Mesendoderm (in vitro differentiated cells): ENCODE measurements around the gene NOX5.

Experiments
- DNase-seq: peaks from one replicate; pipeline ENCODE4 v3.0.0; 2013
- H2AK5ac ChIP-seq: 2 replicates; pipeline ENCODE4 v1.6.1; 2013; ENCODE audit warnings: low read length, inconsistent platforms
- H2BK120ac ChIP-seq: 2 replicates; pipeline ENCODE4 v1.6.1; 2013; ENCODE audit warnings: low read depth, mild to moderate bottlenecking, low read length, moderate library complexity, mixed read lengths
- H2BK15ac ChIP-seq: replicated peaks from 2 replicates; pipeline ENCODE4 v1.6.1; 2013; ENCODE audit warnings: low read depth, mild to moderate bottlenecking, moderate library complexity
- H2BK5ac ChIP-seq: 2 replicates; pipeline ENCODE4 v1.6.1; 2013; ENCODE audit warnings: low read length, inconsistent platforms
- H3K18ac ChIP-seq: 2 replicates; pipeline ENCODE4 v1.6.1; 2013; ENCODE audit warnings: mild to moderate bottlenecking, low read length, mixed read lengths
- H3K23ac ChIP-seq: one replicate; pipeline ENCODE4 v1.6.1; 2013; ENCODE audit warnings: low read length
- H3K27ac ChIP-seq: 2 replicates; pipeline ENCODE4 v1.5.1; 2013; ENCODE audit warnings: low read depth, mild to moderate bottlenecking, inconsistent platforms, low read length, moderate library complexity
- H3K27me3 ChIP-seq: 2 replicates; pipeline ENCODE4 v1.6.1; 2013; ENCODE audit warnings: low read length, control low read depth, mild to moderate bottlenecking, inconsistent platforms; ENCODE audit not compliant: insufficient read depth, poor library complexity
- H3K36me3 ChIP-seq: 2 replicates; pipeline ENCODE4 v1.6.1; 2013; ENCODE audit warnings: low read length, inconsistent platforms; ENCODE audit not compliant: control insufficient read depth, insufficient read depth
- H3K4ac ChIP-seq: one replicate; pipeline ENCODE4 v1.6.1; 2013; ENCODE audit warnings: low read depth, mild to moderate bottlenecking, low read length, moderate library complexity
- H3K4me1 ChIP-seq: 2 replicates; pipeline ENCODE4 v1.6.1; 2013; ENCODE audit warnings: low read depth, low read length, inconsistent platforms; ENCODE audit not compliant: control insufficient read depth
- H3K4me2 ChIP-seq: 2 replicates; pipeline ENCODE4 v1.6.1; 2013; ENCODE audit warnings: low read length
- H3K4me3 ChIP-seq: 2 replicates; pipeline ENCODE4 v1.5.1; 2013; ENCODE audit warnings: mild to moderate bottlenecking, low read length
- H3K56ac ChIP-seq: one replicate; pipeline ENCODE4 v1.6.1; 2013; ENCODE audit warnings: low read length
- H3K79me1 ChIP-seq: 2 replicates; pipeline ENCODE4 v1.6.1; 2013; ENCODE audit warnings: low read length, inconsistent platforms
- H3K79me2 ChIP-seq: 2 replicates; pipeline ENCODE4 v1.6.1; 2013; ENCODE audit warnings: mild to moderate bottlenecking, low read length; ENCODE audit not compliant: control insufficient read depth, insufficient read depth
- H3K9ac ChIP-seq: 2 replicates; pipeline ENCODE4 v1.6.1; 2013; ENCODE audit warnings: low read length, inconsistent platforms
- H4K5ac ChIP-seq: one replicate; pipeline ENCODE4 v1.6.1; 2013; ENCODE audit warnings: low read length
- H4K8ac ChIP-seq: one replicate; pipeline ENCODE4 v1.6.1; 2013; ENCODE audit warnings: low read depth, mild to moderate bottlenecking, control low read depth, low read length, moderate library complexity
- WGBS: extraction: QIAGEN DNeasy Blood & Tissue Kit; methylation state at CpG from one replicate; pipeline ENCODE4 v1.1.7; 2013; ENCODE audit warnings: low lambda C conversion rate, missing lambda C conversion rate; ENCODE audit not compliant: insufficient coverage; ENCODE audit errors: extremely low coverage; 5-methylcytosine and 5-hydroxymethylcytosine counted together

Gene NOX5

DNA sequence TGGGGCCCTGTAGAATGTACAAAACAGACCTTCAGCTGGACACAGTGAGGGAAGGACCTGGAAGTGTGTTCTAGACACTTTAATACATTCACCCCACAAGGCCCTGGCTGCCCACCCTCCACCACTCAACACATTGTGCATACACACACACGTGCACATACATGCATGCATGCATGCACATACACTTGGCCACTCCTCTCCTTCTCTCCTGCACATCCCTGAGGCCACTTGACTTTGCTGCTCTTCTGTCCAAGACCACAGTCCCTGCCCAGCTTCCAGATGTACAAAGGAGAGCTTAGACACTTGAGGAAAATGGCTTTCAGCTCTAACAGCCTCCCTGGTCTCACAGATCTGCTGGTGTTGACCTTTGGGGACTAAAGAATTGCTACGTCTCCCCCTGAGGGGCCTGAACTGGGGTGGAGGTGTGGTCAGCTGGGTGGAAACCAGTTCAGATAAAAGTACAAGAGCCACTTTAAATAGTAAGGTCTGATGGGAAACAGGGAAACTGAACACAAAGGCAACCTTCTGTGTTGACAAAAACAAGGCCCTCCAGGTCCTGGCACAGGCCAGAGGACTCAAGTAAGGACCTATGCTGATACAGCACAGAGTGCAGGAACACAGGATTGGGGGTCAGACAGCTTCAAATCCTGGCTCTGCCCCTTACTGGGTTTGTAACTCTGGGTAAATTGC is 24.8 kb upstream of the NOX5 start:
- Histone ChIP-seq H2AK5ac (no peak overlapping the region), H2BK120ac (no peak overlapping the region), H4K5ac (no peak overlapping the region), H3K18ac (no peak overlapping the region), H3K4me3 (no peak overlapping the region), H3K36me3 (no peaks in the 10 kb centered on the region), H3K79me1 (no peaks in the 10 kb centered on the region), H4K8ac (no peak overlapping the region), H3K27me3 (no peaks in the 10 kb centered on the region), H3K23ac (no peak overlapping the region), H3K4me2 (no peak overlapping the region), H3K56ac (no peak overlapping the region), H3K4ac (no peak overlapping the region), H3K27ac (no peak overlapping the region), H2BK15ac (no peak overlapping the region), H2BK5ac (no peak overlapping the region), H3K9ac (no peak overlapping the region), H3K4me1 (peaks cover 2% of the 10 kb centered on the region), H3K79me2 (no peaks in the 10 kb centered on the region)
- DNase-seq, result no peak
- no CpG with 5 or more reads among the region's 2 CpGs for WGBS

- H3K23ac ChIP-seq, result no peak overlapping the region
- H3K4me2 ChIP-seq, result no peak overlapping the region
- no peak overlapping the region for H2BK5ac ChIP-seq
- no peak overlapping the region for H4K5ac ChIP-seq
- WGBS, result no CpG with 5 or more reads among the region's 7 CpGs
- H3K4ac ChIP-seq, result no peak overlapping the region
- no peak overlapping the region for H3K18ac ChIP-seq
- no peaks in the 10 kb centered on the region for H3K27me3 ChIP-seq
- H3K56ac ChIP-seq, result no peak overlapping the region
- no peaks in the 10 kb centered on the region for H3K79me1 ChIP-seq
- H3K9ac ChIP-seq, result no peak overlapping the region
- H4K8ac ChIP-seq, result no peak overlapping the region
- H3K27ac ChIP-seq, result no peak overlapping the region
- no peaks in the 10 kb centered on the region for H3K36me3 ChIP-seq
- peaks cover 2% of the 10 kb centered on the region for H3K4me1 ChIP-seq
- H2BK15ac ChIP-seq, result no peak overlapping the region
- no peak overlapping the region for H2AK5ac ChIP-seq
- H3K4me3 ChIP-seq, result no peak overlapping the region
- no peak overlapping the region for H2BK120ac ChIP-seq
- no peaks in the 10 kb centered on the region for H3K79me2 ChIP-seq
- no peak for DNase-seq
These were observed 24.1 kb upstream of the NOX5 start for GRCh38 chr15:68990231-68990991.

DNA sequence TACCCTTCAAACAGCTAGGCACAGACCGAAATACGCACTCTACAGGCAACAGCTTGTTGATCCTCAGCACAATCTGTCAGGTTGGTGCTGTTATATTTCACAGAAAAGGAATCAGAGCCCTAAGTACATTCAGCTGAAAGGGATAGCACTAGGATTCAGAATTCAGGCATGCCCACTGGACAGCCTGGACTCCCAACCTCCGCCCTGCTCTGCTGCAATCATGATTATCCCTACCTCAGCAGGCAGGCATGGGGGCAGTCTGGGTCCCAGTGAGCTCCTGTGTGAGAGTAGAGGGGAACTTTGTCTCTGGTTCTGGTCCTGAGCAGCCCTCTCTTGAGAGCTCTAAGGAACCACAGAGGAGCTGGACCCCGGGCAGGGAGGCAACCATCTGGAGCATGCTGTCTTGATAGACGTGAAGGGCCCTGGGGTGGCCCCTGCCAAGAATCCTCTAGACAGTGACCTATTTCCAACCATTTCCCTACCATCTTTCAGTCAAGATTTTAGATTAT is 23.4 kb upstream of the NOX5 start:
- Histone ChIP-seq H3K4ac (no peak overlapping the region), H3K36me3 (no peaks in the 10 kb centered on the region), H2AK5ac (no peak overlapping the region), H4K8ac (no peak overlapping the region), H3K18ac (no peak overlapping the region), H3K79me2 (no peaks in the 10 kb centered on the region), H2BK120ac (no peak overlapping the region), H3K4me3 (no peak overlapping the region), H3K4me1 (peaks cover 2% of the 10 kb centered on the region), H3K79me1 (no peaks in the 10 kb centered on the region), H2BK15ac (no peak overlapping the region), H3K27me3 (no peaks in the 10 kb centered on the region), H3K27ac (no peak overlapping the region), H2BK5ac (no peak overlapping the region), H3K23ac (no peak overlapping the region), H3K56ac (no peak overlapping the region), H3K9ac (no peak overlapping the region), H4K5ac (no peak overlapping the region), H3K4me2 (no peak overlapping the region)
- DNase-seq, result no peak
- no CpG with 5 or more reads among the region's 5 CpGs for WGBS

DNA sequence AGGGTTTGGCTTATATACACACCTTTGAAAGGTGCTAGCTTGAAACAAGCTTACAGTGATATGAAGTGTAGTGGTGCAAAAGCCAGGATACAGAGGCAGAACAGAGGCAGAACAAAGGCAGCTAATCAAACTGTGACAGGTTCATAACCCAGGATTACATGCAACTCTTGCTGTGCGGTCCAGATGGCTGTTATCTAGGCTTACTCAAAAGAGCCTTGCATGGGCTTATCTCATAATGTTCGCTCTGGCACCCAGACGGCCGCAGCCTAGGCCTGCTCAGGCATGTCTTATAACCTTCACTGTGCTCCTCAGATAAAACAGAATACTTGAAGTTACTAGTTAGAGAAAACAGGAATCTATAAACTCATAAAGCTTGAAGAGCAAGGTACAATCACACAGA is 22.8 kb upstream of the NOX5 start:
- Histone ChIP-seq H2BK120ac (no peak overlapping the region), H3K23ac (no peak overlapping the region), H3K79me2 (no peaks in the 10 kb centered on the region), H3K36me3 (no peaks in the 10 kb centered on the region), H4K8ac (no peak overlapping the region), H3K4me2 (no peak overlapping the region), H3K4me3 (no peak overlapping the region), H3K4me1 (peaks cover 2% of the 10 kb centered on the region), H3K27me3 (no peaks in the 10 kb centered on the region), H2BK15ac (no peak overlapping the region), H3K4ac (no peak overlapping the region), H3K56ac (no peak overlapping the region), H4K5ac (no peak overlapping the region), H3K79me1 (no peaks in the 10 kb centered on the region), H3K18ac (no peak overlapping the region), H3K9ac (no peak overlapping the region), H2AK5ac (no peak overlapping the region), H3K27ac (no peak overlapping the region), H2BK5ac (no peak overlapping the region)
- DNase-seq, result peak; percentile 65
- no CpG with 5 or more reads among the region's 4 CpGs for WGBS

- Histone ChIP-seq H2BK15ac (no peak overlapping the region), H3K79me2 (no peaks in the 10 kb centered on the region), H2BK120ac (no peak overlapping the region), H3K27ac (no peak overlapping the region), H2AK5ac (no peak overlapping the region), H3K18ac (no peak overlapping the region), H4K5ac (no peak overlapping the region), H3K4me3 (no peak overlapping the region), H2BK5ac (no peak overlapping the region), H3K4me1 (peaks cover 2% of the 10 kb centered on the region), H4K8ac (no peak overlapping the region), H3K23ac (no peak overlapping the region), H3K9ac (no peak overlapping the region), H3K36me3 (no peaks in the 10 kb centered on the region), H3K56ac (no peak overlapping the region), H3K79me1 (no peaks in the 10 kb centered on the region), H3K4me2 (no peak overlapping the region), H3K4ac (no peak overlapping the region), H3K27me3 (no peaks in the 10 kb centered on the region)
- no CpG with 5 or more reads among the region's 6 CpGs for WGBS
- DNase-seq, result no peak
These were observed 21.8 kb upstream of the NOX5 start for GRCh38 chr15:68992696-68993095.
